K562 (cell line): ENCODE results near the gene MMS19. TPM values are rescaled to one million over a fixed set of nuclear protein-coding genes. Genes with fewer than 3 reads are reported as not detected.

Experiments used
- ATAC-seq: fragments of 200-7000 bp; cut with Tn5 transposase; 3 replicates; pipeline ENCODE4 v1.9.1; 2020; ENCODE audit warnings: moderate library complexity
- BruUV-seq: library from RNA; stranded (reverse); fragments of 400-500 nt; replicated peaks from 2 replicates; lab custom pipeline; 2021; lab: Mats Ljungman, UMichigan
- CTCF ChIA-PET: fragments of 300-600 bp; formaldehyde crosslinking; extraction: SDS; loops from one replicate; lab custom pipeline; 2021; ENCODE audit warnings: low intra/inter-chr PET ratio; lab: Yijun Ruan, JAX
- POLR2A ChIA-PET: fragments of 300-600, 350-650 bp; sonication (Branson Sonifier 250); formaldehyde crosslinking; extraction: SDS; loops from one replicate; lab custom pipeline; 2021; ENCODE audit warnings: antibody characterized with exemption, inconsistent platforms; lab: Yijun Ruan, JAX
- DNase-seq, 4 experiments: peaks; one replicate each; pipeline versions ENCODE4 v3.0.0 to v3.0.0-alpha.2; 2011 to 2018; ENCODE audit warnings: low spot score in 3 of 4, mixed read lengths in 3 of 4; ENCODE audit errors: extremely low read depth in 1 of 4
- FAIRE-seq: peaks from 2 replicates; lab custom pipeline; 2011; peaks lifted over from hg19 to GRCh38; lab: Jason Lieb, UNC
- H2AFZ ChIP-seq: 2 replicates; pipeline ENCODE4 v1.6.0; 2011; ENCODE audit warnings: low read depth, low read length, control low read depth, inconsistent platforms
- H3K27ac ChIP-seq: fragments of 200-600 bp; 3 replicates; pipeline ENCODE4 v1.8.0; 2011; ENCODE audit warnings: low read depth, mild to moderate bottlenecking, control low read depth, inconsistent platforms, low read length, moderate library complexity, mixed read lengths; ENCODE audit errors: extremely low read depth
- H3K27me3 ChIP-seq, 2 experiments: fragments of 300-600 bp in 1 of 2; 2 replicates in 1 of 2; 3 replicates in 1 of 2; pipeline versions ENCODE4 v1.6.0 to v1.8.0; 2011; ENCODE audit warnings: inconsistent platforms in 2 of 2, low read length in 2 of 2, mild to moderate bottlenecking in 1 of 2, mixed read lengths in 1 of 2, moderate library complexity in 1 of 2; ENCODE audit not compliant: control insufficient read depth in 2 of 2, insufficient read depth in 2 of 2
- H3K36me3 ChIP-seq: fragments of 300-600 bp; 3 replicates; pipeline ENCODE4 v1.8.0; 2011; ENCODE audit warnings: mild to moderate bottlenecking, low read length, inconsistent platforms; ENCODE audit not compliant: control insufficient read depth, insufficient read depth
- H3K4me1 ChIP-seq, 2 experiments: fragments of 200-600 bp in 1 of 2; replicated peaks in 1 of 2; 2 replicates in 1 of 2; 3 replicates in 1 of 2; pipeline versions ENCODE4 v1.5.1 to v1.8.0; 2011; ENCODE audit warnings: inconsistent platforms in 2 of 2, low read length in 2 of 2, mild to moderate bottlenecking in 1 of 2, mixed read lengths in 1 of 2, moderate library complexity in 1 of 2; ENCODE audit not compliant: control insufficient read depth in 2 of 2, insufficient read depth in 2 of 2
- H3K4me2 ChIP-seq: 2 replicates; pipeline ENCODE4 v1.6.1; 2011; ENCODE audit warnings: low read length, control low read depth, inconsistent platforms, mixed read lengths; ENCODE audit not compliant: insufficient read depth
- H3K4me3 ChIP-seq: fragments of 200-600 bp; sonication (generic), shearing (Covaris generic); 2 replicates; pipeline ENCODE4 v1.5.1; 2016; ENCODE audit warnings: control low read depth, inconsistent platforms
- H3K79me2 ChIP-seq: fragments of 200-600 bp; 3 replicates; pipeline ENCODE4 v1.8.0; 2011; ENCODE audit warnings: low read length, inconsistent platforms; ENCODE audit not compliant: control insufficient read depth, insufficient read depth
- H3K9ac ChIP-seq, 2 experiments: 2 replicates each; pipeline versions ENCODE4 v1.6.0 to v1.6.1; 2011; ENCODE audit warnings: low read depth in 2 of 2, low read length in 2 of 2, control low read depth in 1 of 2, inconsistent platforms in 1 of 2, mild to moderate bottlenecking in 1 of 2, mixed read lengths in 1 of 2; ENCODE audit not compliant: insufficient read depth in 1 of 2
- H3K9me1 ChIP-seq: one replicate; pipeline ENCODE4 v1.6.0; 2011; ENCODE audit warnings: inconsistent platforms, mild to moderate bottlenecking, low read length, moderate library complexity; ENCODE audit not compliant: control insufficient read depth, insufficient read depth
- H3K9me3 ChIP-seq: replicated peaks from 2 replicates; pipeline ENCODE4 v1.5.1; 2011; ENCODE audit warnings: low read depth, low read length, inconsistent platforms; ENCODE audit not compliant: control insufficient read depth, insufficient read depth
- H4K20me1 ChIP-seq: replicated peaks from 2 replicates; pipeline ENCODE4 v1.6.1; 2011; ENCODE audit warnings: low read length, inconsistent platforms, mixed read lengths; ENCODE audit not compliant: control insufficient read depth, insufficient read depth
- C11orf30 ChIP-seq: fragments of 450-650 bp; IDR thresholded peaks from 2 replicates; pipeline ENCODE4 v1.6.1; 2016; ENCODE audit warnings: low read depth, mild to moderate bottlenecking
- DIDO1 ChIP-seq: fragments of 450-650 bp; IDR thresholded peaks from 2 replicates; pipeline ENCODE4 v1.6.1; 2016; ENCODE audit warnings: low read depth, missing biosample characterization, missing genetic modification characterization
- GATAD2B ChIP-seq: fragments of 450-650 bp; IDR thresholded peaks from 2 replicates; pipeline ENCODE4 v1.6.1; 2017; ENCODE audit warnings: mild to moderate bottlenecking, borderline replicate concordance
- JUN ChIP-seq, 2 experiments: sonication (generic) in 1 of 2; formaldehyde crosslinking in 1 of 2; IDR thresholded peaks; 2 replicates each; pipeline versions ENCODE4 v1.6.1 to v1.8.0; 2012 to 2022; ENCODE audit warnings: borderline replicate concordance in 2 of 2, mild to moderate bottlenecking in 2 of 2, improper control_type of control experiment in 1 of 2, low read depth in 1 of 2, low read length in 1 of 2, missing genetic modification reagents in 1 of 2
- NFRKB ChIP-seq: fragments of 450-650 bp; IDR thresholded peaks from 2 replicates; pipeline ENCODE4 v1.6.1; 2016; ENCODE audit warnings: low read depth
- NR1H2 ChIP-seq: sonication (generic); formaldehyde crosslinking; IDR thresholded peaks from 2 replicates; pipeline ENCODE4 v1.4.0; 2020; ENCODE audit warnings: mild to moderate bottlenecking, missing genetic modification reagents
- POLR2G ChIP-seq: fragments of 200-400 bp; formaldehyde crosslinking; IDR thresholded peaks from 2 replicates; pipeline ENCODE4 v1.6.1; 2017; ENCODE audit warnings: low read depth, mild to moderate bottlenecking, antibody characterized with exemption, low read length, moderate library complexity
- RFX5 ChIP-seq: IDR thresholded peaks from 2 replicates; pipeline ENCODE4 v1.6.1; 2011; ENCODE audit warnings: low read depth, mild to moderate bottlenecking, improper control_type of control experiment, low read length
- SP2 ChIP-seq: IDR thresholded peaks from 2 replicates; pipeline ENCODE4 v1.6.1; 2011; ENCODE audit warnings: mild to moderate bottlenecking, low read depth, low read length, moderate library complexity; ENCODE audit not compliant: poor library complexity, severe bottlenecking; ENCODE audit errors: extremely low read depth
- TAF7 ChIP-seq: fragments of 450-650 bp; IDR thresholded peaks from 2 replicates; pipeline ENCODE4 v1.6.1; 2016; ENCODE audit warnings: missing genetic modification characterization, missing compliant biosample characterization
- ZNF316 ChIP-seq: fragments of 450-650 bp; IDR thresholded peaks from 2 replicates; pipeline ENCODE4 v1.6.1; 2016
- ZNF707 ChIP-seq: fragments of 250-450 bp; sonication (Bioruptor Pico); conservative IDR thresholded peaks from 2 replicates; pipeline ENCODE4 v1.8.0; 2022; ENCODE audit warnings: inconsistent platforms, mild to moderate bottlenecking, moderate library complexity
- WGBS: fragments of 100-300 bp; shearing (Covaris generic); methylation state at CpG from one replicate; pipeline ENCODE4 v1.1.6; 2016; ENCODE audit warnings: low coverage, mixed read lengths; ENCODE audit not compliant: insufficient coverage; ENCODE audit errors: missing lambda C conversion rate; 5-methylcytosine and 5-hydroxymethylcytosine counted together
- in situ Hi-C: fragments of 300-500 bp; cut with MboI; formaldehyde crosslinking; loops from 4 replicates; pipeline ENCODE4 v1.15.0; 2018; ENCODE audit warnings: inconsistent platforms, mixed read lengths
- intact Hi-C: fragments of 100-400 bp; cut with micrococcal nuclease; formaldehyde crosslinking; loops from 2 replicates; pipeline ENCODE4 v1.14.2; 2022
- polyA plus RNA-seq, 8 experiments: library from polyadenylated mRNA; depleted of rRNA in 4 of 8; stranded (reverse) in 5 of 8; unstranded in 3 of 8; fragments of >200 nt; fragmentation: Nextera tagmentation in 2 of 8; fragmentation: Illumina TruSeq in 1 of 8; extraction: Ambion mirVana in 2 of 8; extraction: Trizol in 1 of 8; gene quantifications; 2 replicates each; pipeline versions ENCODE4 v1.2.1 to v1.2.3, GENCODE V29; 2011 to 2014; ENCODE audit warnings: inconsistent platforms in 1 of 8, missing spikeins in 1 of 8
- total RNA-seq, 7 experiments: library from RNA; depleted of rRNA in 6 of 7; stranded (reverse); fragments of >200 nt in 6 of 7; fragmentation: Illumina TruSeq in 2 of 7; extraction: Trizol in 2 of 7; gene quantifications; 2 replicates each; pipeline versions ENCODE4 v1.2.1 to v1.2.3, GENCODE V29; 2011 to 2021; ENCODE audit warnings: low replicate concordance in 1 of 7
- TF ChIP-seq, protein P1 (sequence below): sonication (generic); formaldehyde crosslinking; IDR thresholded peaks from 2 replicates; pipeline ENCODE4 v1.8.0; 2022; ENCODE audit warnings: missing genetic modification reagents, mild to moderate bottlenecking, borderline replicate concordance
- TF ChIP-seq, protein P2 (sequence below): conservative IDR thresholded peaks from 2 replicates; pipeline ENCODE4 v1.6.1; 2011; ENCODE audit warnings: low read depth, mild to moderate bottlenecking, low read length; ENCODE audit not compliant: control insufficient read depth

MMS19 gene
- total and polyA plus RNA-seq, 9 of the 15 experiments (the other 6 are each of a cell fraction or from before 2014, with no cell fraction given), result 40.1 to 110 (median 62.9) TPM

- Histone ChIP-seq H3K9me1 (no peaks in the 10 kb centered on the region), H2AFZ (no peak overlapping the region), H3K4me3 (no peak overlapping the region), H3K4me2 (no peak overlapping the region), H3K27me3 (no peaks in the 10 kb centered on the region), H3K79me2 (peaks cover 41% of the 10 kb centered on the region), H3K9me3 (no peaks in the 10 kb centered on the region), H3K4me1 (peaks cover 9 to 10% of the 10 kb centered on the region in 2 experiments; a peak in 3 of 5 replicates), H3K27ac (no peak overlapping the region), H3K36me3 (peaks cover 33% of the 10 kb centered on the region; the same call in 2 of the 3 replicates), H4K20me1 (no peaks in the 10 kb centered on the region), H3K9ac (peak overlapping the region in 1 of 2 experiments; percentile 79; a peak in 1 of 4 replicates)
- TF ChIP-seq C11orf30 (0 out of 2 replicates have a peak, but pooled peaks have one; percentile 21), GATAD2B (no peak), ZNF316 (peak; percentile 43; the same call in 1 of the 2 replicates), RFX5 (no peak)
- POLR2A ChIA-PET, result interaction anchor here (1.7 kb wide), 1 partner anchor 16 kb away, joined by 4 read pairs; no protein-coding TSS in a partner anchor
- no TSS peak for BruUV-seq
- DNase-seq (no peak), ATAC-seq (no peak), FAIRE-seq (no peak)
- CTCF ChIA-PET, result no interaction called here
- 77% methylated on average over 1 of the region's 1 CpG for WGBS
- in situ Hi-C loops, result no loop called here
- intact Hi-C loops, result no loop called here
These were observed 54.0 kb downstream of the MMS19 start for GRCh38 chr10:97444212-97444611.

DNA sequence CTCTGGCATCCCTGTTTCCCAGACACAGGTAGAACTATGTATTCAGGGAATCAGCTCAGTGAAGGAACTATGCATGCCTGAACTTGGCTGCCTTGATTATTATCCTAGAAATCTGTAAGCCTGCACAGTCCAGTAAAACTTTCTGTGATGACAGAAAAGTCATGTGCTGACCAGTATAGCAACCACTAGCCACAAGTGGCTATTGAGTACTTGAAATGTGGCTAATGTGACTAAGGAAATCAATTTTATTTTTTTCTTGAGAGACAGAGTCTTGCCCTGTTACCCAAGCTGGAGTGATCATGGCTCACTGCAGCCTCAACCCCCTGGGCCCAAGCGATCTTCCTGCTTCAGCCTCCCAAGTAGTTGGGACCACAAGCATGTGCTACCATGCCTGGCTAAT lies 55.9 kb downstream of the MMS19 start:
- no peak overlapping the region for H3K27ac ChIP-seq
- no peak for FAIRE-seq
- peaks cover 46% of the 10 kb centered on the region; the same call in 2 of the 3 replicates for H3K36me3 ChIP-seq
- no peak overlapping the region for H3K9ac ChIP-seq
- H3K9me1 ChIP-seq, result no peaks in the 10 kb centered on the region
- no peaks in the 10 kb centered on the region for H3K9me3 ChIP-seq
- H4K20me1 ChIP-seq, result no peaks in the 10 kb centered on the region
- DNase-seq, result no peak
- WGBS, result 100% methylated on average over 1 of the region's 1 CpG
- ChIA-PET POLR2A (interaction anchor here (0.7 to 1.5 kb wide), 3 partner anchors 9 to 12 kb away, joined by 3 to 6 read pairs (median 3); no protein-coding TSS in a partner anchor), CTCF (no interaction called here)
- H3K4me2 ChIP-seq, result no peak overlapping the region
- no peak for ATAC-seq
- in situ Hi-C loops (no loop called here), intact Hi-C loops (no loop called here)
- BruUV-seq, result no TSS peak
- peaks cover 33% of the 10 kb centered on the region for H3K79me2 ChIP-seq
- no peaks in the 10 kb centered on the region for H3K27me3 ChIP-seq
- no peak overlapping the region for H2AFZ ChIP-seq
- H3K4me3 ChIP-seq, result no peak overlapping the region
- H3K4me1 ChIP-seq, result peaks cover 8 to 10% of the 10 kb centered on the region in 2 experiments; a peak in 3 of 5 replicates
- TF ChIP-seq JUN (IDR thresholded peaks at IDR 0.05; ENCODE audit: borderline replicate concordance, low read depth, low read length) (no peak), JUN (CRISPR knock-in tag; IDR thresholded peaks at IDR 0.05; ENCODE audit: borderline replicate concordance) (no peak), DIDO1 (tag) (no peak), NR1H2 (no peak), NFRKB (no peak), SP2 (no peak), ZNF707 (no peak), POLR2G (no peak), TAF7 (no peak)
- TF ChIP-seq, protein P1, sequence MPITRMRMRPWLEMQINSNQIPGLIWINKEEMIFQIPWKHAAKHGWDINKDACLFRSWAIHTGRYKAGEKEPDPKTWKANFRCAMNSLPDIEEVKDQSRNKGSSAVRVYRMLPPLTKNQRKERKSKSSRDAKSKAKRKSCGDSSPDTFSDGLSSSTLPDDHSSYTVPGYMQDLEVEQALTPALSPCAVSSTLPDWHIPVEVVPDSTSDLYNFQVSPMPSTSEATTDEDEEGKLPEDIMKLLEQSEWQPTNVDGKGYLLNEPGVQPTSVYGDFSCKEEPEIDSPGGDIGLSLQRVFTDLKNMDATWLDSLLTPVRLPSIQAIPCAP (CRISPR knock-in tag), result no peak
- TF ChIP-seq, protein P2, sequence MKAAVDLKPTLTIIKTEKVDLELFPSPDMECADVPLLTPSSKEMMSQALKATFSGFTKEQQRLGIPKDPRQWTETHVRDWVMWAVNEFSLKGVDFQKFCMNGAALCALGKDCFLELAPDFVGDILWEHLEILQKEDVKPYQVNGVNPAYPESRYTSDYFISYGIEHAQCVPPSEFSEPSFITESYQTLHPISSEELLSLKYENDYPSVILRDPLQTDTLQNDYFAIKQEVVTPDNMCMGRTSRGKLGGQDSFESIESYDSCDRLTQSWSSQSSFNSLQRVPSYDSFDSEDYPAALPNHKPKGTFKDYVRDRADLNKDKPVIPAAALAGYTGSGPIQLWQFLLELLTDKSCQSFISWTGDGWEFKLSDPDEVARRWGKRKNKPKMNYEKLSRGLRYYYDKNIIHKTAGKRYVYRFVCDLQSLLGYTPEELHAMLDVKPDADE, result no peak
